ENCODE data around the gene RPTOR. TPM values are rescaled to one million over a fixed set of nuclear protein-coding genes. Genes with fewer than 3 reads are reported as not detected.
A peak's percentile ranks its signal among the peaks of the same experiment; 100 is the strongest.

Gene RPTOR
- total and polyA plus RNA-seq, 2 experiments from 2014 or later = 6.6 to 16.1 TPM

GRCh38 chr17:80857756-80858171 lies 313.1 kb downstream of the RPTOR start:
- Histone ChIP-seq H3K79me2 (ENCODE audit: insufficient read depth) (no peaks in the 10 kb centered on the region), H3K27ac (no peak overlapping the region), H2AFZ (no peak overlapping the region), H3K4me2 (ENCODE audit: unreplicated experiment) (no peak overlapping the region), H4K20me1 (ENCODE audit: insufficient read depth) (no peaks in the 10 kb centered on the region), H3K27me3 (replicated peaks; ENCODE audit: insufficient read depth) (no peaks in the 10 kb centered on the region), H3K36me3 (ENCODE audit: low read depth) (no peaks in the 10 kb centered on the region), H3K9me2 (ENCODE audit: insufficient read depth) (no peaks in the 10 kb centered on the region), H3K4me3 (no peak overlapping the region), H3K4me1 (ENCODE audit: insufficient read depth) (peaks cover 45% of the 10 kb centered on the region), H3K9ac (no peak overlapping the region), H3F3A (ENCODE audit: insufficient read depth) (peaks cover 18% of the 10 kb centered on the region), H3K9me3 (ENCODE audit: low read depth) (no peaks in the 10 kb centered on the region)
- TF ChIP-seq EZH2phosphoT487 (IDR thresholded peaks at IDR 0.05; ENCODE audit: insufficient read depth, low read depth) = no peak
- TF ChIP-seq EZH2 (IDR thresholded peaks at IDR 0.05; ENCODE audit: insufficient read depth, poor library complexity, severe bottlenecking) = no peak
- in situ Hi-C loops (cut with MboI) = no loop called here
- no peak for DNase-seq
- WGBS, 2 experiments (ENCODE audit: low coverage in 1 of 2, low lambda C conversion rate in 2 of 2, missing lambda C conversion rate in 2 of 2) = 98% methylated on average over 24 to 25 of the region's 25 CpGs

DNA sequence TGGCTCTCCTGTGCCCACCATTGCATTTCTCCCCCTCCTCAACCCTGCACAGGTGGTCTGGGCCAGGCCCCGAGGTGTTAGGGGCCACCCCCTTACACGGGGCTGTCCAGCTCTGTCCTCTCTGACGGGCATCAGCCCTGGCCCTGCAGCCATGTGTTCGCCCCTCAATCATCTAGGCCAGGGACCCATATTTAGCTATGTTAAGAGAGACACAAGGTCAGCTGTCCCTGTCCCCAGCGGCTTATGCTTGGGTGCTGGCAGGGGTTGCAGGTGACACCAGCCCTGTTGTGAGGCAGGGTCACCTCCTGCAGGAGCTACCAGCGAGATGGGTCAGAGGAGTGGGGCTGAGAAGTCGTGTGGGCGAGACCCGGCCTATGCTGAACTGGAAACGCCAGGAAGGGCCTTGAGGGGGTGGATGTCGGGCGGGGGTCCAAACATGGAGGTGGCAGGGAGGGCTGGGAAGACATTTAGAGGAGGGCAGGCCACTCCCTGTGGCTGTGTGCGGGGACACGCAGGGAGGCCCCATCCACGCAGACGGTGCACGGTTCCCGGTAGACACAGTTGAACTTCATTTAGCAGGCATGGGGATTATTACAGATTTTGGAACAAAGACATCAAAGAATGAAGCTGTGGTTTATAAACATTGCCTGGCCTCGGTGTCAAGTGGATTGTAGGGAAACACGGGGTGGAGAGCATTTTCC lies 313.8 kb downstream of the RPTOR start:
- Histone ChIP-seq H3K36me3 (ENCODE audit: low read depth) (no peaks in the 10 kb centered on the region), H3F3A (ENCODE audit: insufficient read depth) (peaks cover 18% of the 10 kb centered on the region), H3K4me3 (no peak overlapping the region), H3K79me2 (ENCODE audit: insufficient read depth) (no peaks in the 10 kb centered on the region), H3K27ac (peak overlapping the region; percentile 63), H3K9ac (peak overlapping the region; percentile 69), H3K4me1 (ENCODE audit: insufficient read depth) (peaks cover 41% of the 10 kb centered on the region), H3K4me2 (ENCODE audit: unreplicated experiment) (peak overlapping the region; percentile 24), H3K9me2 (ENCODE audit: insufficient read depth) (no peaks in the 10 kb centered on the region), H2AFZ (no peak overlapping the region), H4K20me1 (ENCODE audit: insufficient read depth) (no peaks in the 10 kb centered on the region), H3K9me3 (ENCODE audit: low read depth) (no peaks in the 10 kb centered on the region), H3K27me3 (replicated peaks; ENCODE audit: insufficient read depth) (no peaks in the 10 kb centered on the region)
- in situ Hi-C loops (cut with MboI) = no loop called here
- DNase-seq = no peak
- 85 to 87% methylated on average over 18 to 20 of the region's 20 CpGs for WGBS, 2 experiments (ENCODE audit: low coverage in 1 of 2, low lambda C conversion rate in 2 of 2, missing lambda C conversion rate in 2 of 2)
- TF ChIP-seq EZH2 (IDR thresholded peaks at IDR 0.05; ENCODE audit: insufficient read depth, poor library complexity, severe bottlenecking) = no peak
- TF ChIP-seq EZH2phosphoT487 (IDR thresholded peaks at IDR 0.05; ENCODE audit: insufficient read depth, low read depth) = no peak

DNA sequence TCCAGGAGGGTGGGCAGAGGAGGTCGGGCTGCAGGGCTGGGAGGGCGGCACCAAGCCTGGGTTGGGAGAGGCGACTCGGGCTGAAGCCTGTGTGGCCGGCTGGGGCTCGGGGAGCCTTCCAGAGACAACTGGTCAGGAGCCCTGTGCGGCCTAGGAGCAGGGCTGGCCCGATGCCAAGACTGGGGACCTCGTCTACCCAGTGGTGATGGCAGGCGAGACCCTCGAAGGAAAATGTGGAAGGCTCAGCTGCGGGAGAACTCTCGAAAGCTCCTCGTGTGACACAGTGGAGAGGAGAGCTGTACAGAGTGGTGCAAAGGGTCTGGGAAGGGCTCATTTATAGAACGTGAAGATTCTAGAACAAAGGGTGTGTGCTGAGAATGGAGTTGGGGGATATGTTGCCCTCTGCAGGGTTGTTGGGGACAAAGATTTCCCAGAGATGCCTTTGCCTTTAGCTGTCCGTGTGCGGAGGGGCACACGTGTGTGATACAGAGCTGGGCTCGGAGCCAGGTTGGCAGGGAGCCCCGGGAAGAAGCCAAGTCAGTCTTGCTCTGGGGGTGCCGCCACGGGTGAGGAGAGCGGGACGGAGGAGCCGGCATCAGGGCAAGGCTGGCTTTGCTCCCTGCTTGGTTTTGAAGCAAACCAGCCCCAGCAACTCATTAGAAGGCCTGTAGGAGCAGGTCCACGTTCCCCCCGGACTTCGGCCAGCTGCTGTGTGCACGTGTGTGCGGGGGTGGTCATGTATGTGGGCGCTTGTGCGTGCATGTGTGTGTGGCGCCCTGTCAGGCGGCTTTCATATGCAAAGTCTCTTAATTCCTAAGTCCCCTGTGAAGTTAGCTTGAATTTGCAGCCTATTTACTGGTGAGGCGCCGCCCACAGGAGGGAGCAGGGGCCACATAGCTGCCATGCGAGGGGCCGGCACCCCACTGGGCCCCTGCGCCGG lies 314.6 kb downstream of the RPTOR start:
- no peak for TF ChIP-seq EZH2phosphoT487 (IDR thresholded peaks at IDR 0.05; ENCODE audit: insufficient read depth, low read depth)
- no peak for TF ChIP-seq EZH2 (IDR thresholded peaks at IDR 0.05; ENCODE audit: insufficient read depth, poor library complexity, severe bottlenecking)
- 17 to 42% methylated on average over 27 to 40 of the region's 40 CpGs for WGBS, 2 experiments (ENCODE audit: low coverage in 1 of 2, low lambda C conversion rate in 2 of 2, missing lambda C conversion rate in 2 of 2)

GRCh38 chr17:80860101-80860671 lies 315.5 kb downstream of the RPTOR start:
- no peaks in the 10 kb centered on the region for H4K20me1 ChIP-seq (ENCODE audit: insufficient read depth)
- 0 out of 2 replicates have a peak overlapping the region, but pooled peaks have one; percentile 63 for H3K27ac ChIP-seq
- peaks cover 30% of the 10 kb centered on the region for H3K4me1 ChIP-seq (ENCODE audit: insufficient read depth)
- H3F3A ChIP-seq (ENCODE audit: insufficient read depth) = peaks cover 14% of the 10 kb centered on the region
- DNase-seq = no peak
- no peaks in the 10 kb centered on the region for H3K9me3 ChIP-seq (ENCODE audit: low read depth)
- no peak overlapping the region for H3K9ac ChIP-seq
- no peak overlapping the region for H2AFZ ChIP-seq
- no peaks in the 10 kb centered on the region for H3K79me2 ChIP-seq (ENCODE audit: insufficient read depth)
- no peak overlapping the region for H3K4me2 ChIP-seq (ENCODE audit: unreplicated experiment)
- in situ Hi-C loops (cut with MboI) = no loop called here
- no peaks in the 10 kb centered on the region for H3K36me3 ChIP-seq (ENCODE audit: low read depth)
- H3K4me3 ChIP-seq = no peak overlapping the region
- no peaks in the 10 kb centered on the region for H3K27me3 ChIP-seq (replicated peaks; ENCODE audit: insufficient read depth)
- 94% methylated on average over 19 to 20 of the region's 20 CpGs for WGBS, 2 experiments (ENCODE audit: low coverage in 1 of 2, low lambda C conversion rate in 2 of 2, missing lambda C conversion rate in 2 of 2)
- TF ChIP-seq EZH2 (IDR thresholded peaks at IDR 0.05; ENCODE audit: insufficient read depth, poor library complexity, severe bottlenecking) (no peak), EZH2phosphoT487 (IDR thresholded peaks at IDR 0.05; ENCODE audit: insufficient read depth, low read depth) (no peak)
- no peaks in the 10 kb centered on the region for H3K9me2 ChIP-seq (ENCODE audit: insufficient read depth)

More for the DNA sequence above, 314.6 kb downstream of the RPTOR start:
- Histone ChIP-seq H3K4me1 (ENCODE audit: insufficient read depth) (peaks cover 34% of the 10 kb centered on the region), H3K4me2 (ENCODE audit: unreplicated experiment) (peak overlapping the region; percentile 39), H3K27me3 (replicated peaks; ENCODE audit: insufficient read depth) (no peaks in the 10 kb centered on the region), H3K9me3 (ENCODE audit: low read depth) (no peaks in the 10 kb centered on the region), H3K4me3 (no peak overlapping the region), H4K20me1 (ENCODE audit: insufficient read depth) (no peaks in the 10 kb centered on the region), H3K79me2 (ENCODE audit: insufficient read depth) (no peaks in the 10 kb centered on the region), H3K9ac (peak overlapping the region; percentile 69), H3K9me2 (ENCODE audit: insufficient read depth) (no peaks in the 10 kb centered on the region), H2AFZ (no peak overlapping the region), H3K36me3 (ENCODE audit: low read depth) (no peaks in the 10 kb centered on the region), H3F3A (ENCODE audit: insufficient read depth) (peaks cover 18% of the 10 kb centered on the region), H3K27ac (peak overlapping the region; percentile 63)
- in situ Hi-C loops (cut with MboI) = no loop called here
- peak; percentile 92 for DNase-seq
